CD4-positive, alpha-beta T cell (primary cell): ENCODE results near the gene GSAP. TPM values are rescaled to one million over a fixed set of nuclear protein-coding genes. Genes with fewer than 3 reads are reported as not detected.
A peak's percentile ranks its signal among the peaks of the same experiment; 100 is the strongest.

Experiments
- ATAC-seq: fragments of 200-7000 bp; cut with Tn5 transposase; one replicate; pipeline ENCODE4 v1.10.0; 2022; ENCODE audit warnings: mild to moderate bottlenecking; ENCODE audit not compliant: poor library complexity
- CTCF ChIA-PET: fragments of 350-600 bp; sonication (Branson Sonifier 250); formaldehyde crosslinking; loops from one replicate; lab custom pipeline; 2021; ENCODE audit warnings: antibody characterized with exemption, inconsistent platforms; lab: Charles Lee
- POLR2A ChIA-PET: fragments of 350-600 bp; sonication (Branson Sonifier 250); formaldehyde crosslinking; loops from one replicate; lab custom pipeline; 2021; ENCODE audit warnings: antibody characterized with exemption, inconsistent platforms; lab: Charles Lee
- DNase-seq, 14 experiments: peaks; one replicate each; pipeline ENCODE4 v3.0.0-alpha.2; 2013 to 2020; ENCODE audit warnings: mixed read lengths in 2 of 14
- H3K27ac ChIP-seq, 2 donors: one replicate each; pipeline versions ENCODE4 v1.5.1 to v1.7.0; 2013; ENCODE audit warnings: low read length in 2 of 2, low read depth in 1 of 2, mild to moderate bottlenecking in 1 of 2
- H3K27me3 ChIP-seq, 2 experiments: 1 replicate in 1 of 2; 2 replicates in 1 of 2; pipeline versions ENCODE4 v1.6.1 to v1.7.0; 2013; ENCODE audit warnings: low read length in 2 of 2, control low read depth in 1 of 2, mild to moderate bottlenecking in 1 of 2, moderate library complexity in 1 of 2; ENCODE audit not compliant: insufficient read depth in 2 of 2, control insufficient read depth in 1 of 2
- H3K36me3 ChIP-seq: one replicate; pipeline ENCODE4 v1.6.1; 2013; ENCODE audit warnings: low read length, control low read depth; ENCODE audit not compliant: insufficient read depth
- H3K4me1 ChIP-seq: one replicate; pipeline ENCODE4 v1.6.1; 2013; ENCODE audit warnings: low read length, control low read depth; ENCODE audit not compliant: insufficient read depth
- H3K4me3 ChIP-seq: one replicate; pipeline ENCODE4 v1.5.1; 2013; ENCODE audit warnings: mild to moderate bottlenecking, low read length, moderate library complexity
- H3K9me3 ChIP-seq, 2 experiments: 1 replicate in 1 of 2; 2 replicates in 1 of 2; pipeline versions ENCODE4 v1.6.1 to v1.7.0; 2013; ENCODE audit warnings: low read length in 2 of 2, mild to moderate bottlenecking in 2 of 2, control low read depth in 1 of 2, moderate library complexity in 1 of 2; ENCODE audit not compliant: control insufficient read depth in 1 of 2, insufficient read depth in 1 of 2
- H3K27ac Mint-ChIP-seq: one replicate; pipeline ENCODE4 v1.8.0; 2020; ENCODE audit warnings: mixed read lengths
- H3K27me3 Mint-ChIP-seq: one replicate; pipeline ENCODE4 v1.8.0; 2021; ENCODE audit warnings: mixed read lengths
- H3K36me3 Mint-ChIP-seq: one replicate; pipeline ENCODE4 v1.8.0; 2021; ENCODE audit warnings: low read depth, mixed read lengths
- H3K4me1 Mint-ChIP-seq: one replicate; pipeline ENCODE4 v1.8.0; 2021; ENCODE audit warnings: low read depth, mixed read lengths
- H3K4me3 Mint-ChIP-seq: one replicate; pipeline ENCODE4 v1.8.0; 2020; ENCODE audit warnings: mild to moderate bottlenecking, mixed read lengths
- H3K9me3 Mint-ChIP-seq: one replicate; pipeline ENCODE4 v1.8.0; 2020; ENCODE audit warnings: mixed read lengths
- CTCF ChIP-seq: fragments of 200-600 bp; IDR thresholded peaks from one replicate; pipeline ENCODE4 v1.8.0; 2022; ENCODE audit warnings: antibody characterized with exemption, mild to moderate bottlenecking
- intact Hi-C, 2 experiments: fragments of 100-400 bp; cut with DNase I in 1 of 2; cut with micrococcal nuclease in 1 of 2; formaldehyde crosslinking; loops; one replicate each; pipeline versions ENCODE4 v1.15.1 to v1.9.0; 2023 to 2025; cut with DNase I, micrococcal nuclease
- total RNA-seq, 174 experiments: library from RNA in 2 of 174; stranded (reverse) in 2 of 174; gene quantifications; one replicate each; pipeline ENCODE4 v1.2.3 and lab custom pipeline; 2021 to 2026

Gene GSAP
- total RNA-seq, 2 experiments from 2014 or later, result 19.1 to 19.5 TPM

GRCh38 chr7:77427996-77428603 lies 12.0 kb upstream of the GSAP start:
- ChIA-PET CTCF (interaction anchor here (1.2 kb wide), 1 partner anchor 74 kb away, joined by 3 read pairs; no protein-coding TSS in a partner anchor), POLR2A (interaction anchor here (1.0 to 1.6 kb wide), 4 partner anchors 9 to 15 kb away, joined by 3 to 7 read pairs (median 6); partner anchors contain the start of gene GSAP)
- intact Hi-C loops, result no loop called here
- peaks cover 23% of the 10 kb centered on the region for H3K4me1 Mint-ChIP-seq
- TF ChIP-seq CTCF, result no peak
- H3K36me3 Mint-ChIP-seq, result no peaks in the 10 kb centered on the region
- no peaks in the 10 kb centered on the region for H3K27me3 Mint-ChIP-seq
- Histone ChIP-seq H3K9me3 (no peaks in the 10 kb centered on the region), H3K4me1 (peaks cover 11% of the 10 kb centered on the region), H3K27me3 (no peaks in the 10 kb centered on the region), H3K4me3 (no peak overlapping the region), H3K36me3 (no peaks in the 10 kb centered on the region), H3K27ac (no peak overlapping the region)
- no peaks in the 10 kb centered on the region for H3K9me3 Mint-ChIP-seq
- peak overlapping the region; percentile 8 for H3K27ac Mint-ChIP-seq
- ATAC-seq, result no peak
- peak in 3 of 14 experiments; percentile 38 to 67 (median 41) for DNase-seq
- no peak overlapping the region for H3K4me3 Mint-ChIP-seq

- no peaks in the 10 kb centered on the region for H3K27me3 ChIP-seq
- TF ChIP-seq CTCF, result no peak
- Mint-ChIP-seq H3K4me3 (no peak overlapping the region), H3K27ac (no peak overlapping the region), H3K9me3 (no peaks in the 10 kb centered on the region), H3K36me3 (no peaks in the 10 kb centered on the region), H3K4me1 (peaks cover 23% of the 10 kb centered on the region), H3K27me3 (peaks cover 10% of the 10 kb centered on the region)
- no peaks in the 10 kb centered on the region for H3K36me3 ChIP-seq
- POLR2A ChIA-PET, result no interaction called here
- H3K9me3 ChIP-seq, result no peaks in the 10 kb centered on the region
- H3K27ac ChIP-seq, result no peak overlapping the region
- peaks cover 11% of the 10 kb centered on the region for H3K4me1 ChIP-seq
- DNase-seq (no peak), ATAC-seq (no peak)
- no peak overlapping the region for H3K4me3 ChIP-seq
- intact Hi-C loops, result no loop called here
- CTCF ChIA-PET, result no interaction called here
Measured at GRCh38 chr7:77426521-77427051, 10.4 kb upstream of the GSAP start.

GRCh38 chr7:77426052-77426404 lies 9.9 kb upstream of the GSAP start:
- no peak for ATAC-seq
- H3K36me3 ChIP-seq, result no peaks in the 10 kb centered on the region
- no peaks in the 10 kb centered on the region for H3K27me3 ChIP-seq
- no peak for TF ChIP-seq CTCF
- Mint-ChIP-seq H3K36me3 (no peaks in the 10 kb centered on the region), H3K4me3 (no peak overlapping the region), H3K9me3 (no peaks in the 10 kb centered on the region), H3K27ac (no peak overlapping the region), H3K27me3 (peaks cover 10% of the 10 kb centered on the region), H3K4me1 (peaks cover 23% of the 10 kb centered on the region)
- CTCF ChIA-PET, result no interaction called here
- DNase-seq, result no peak
- H3K4me1 ChIP-seq, result peaks cover 11% of the 10 kb centered on the region
- H3K27ac ChIP-seq, result no peak overlapping the region
- H3K9me3 ChIP-seq, result no peaks in the 10 kb centered on the region
- H3K4me3 ChIP-seq, result no peak overlapping the region
- intact Hi-C loops, result no loop called here
- POLR2A ChIA-PET, result no interaction called here
